ENCODE data around the gene SEPTIN1. TPM values are rescaled to one million over a fixed set of nuclear protein-coding genes. Genes with fewer than 3 reads are reported as not detected.

SEPTIN1 gene
- total RNA-seq, 4 donors from 2014 or later: 7.2 to 65.2 (median 9.8) TPM

GRCh38 chr16:30370456-30371247 is 11.7 kb downstream of the SEPTIN1 start, which contains the start of gene TBC1D10B:
Gene TBC1D10B, minus strand, starts transcription at chr16:30370494. Its CDS starts 311 bp downstream, at chr16:30370183.
- Histone ChIP-seq H3K27ac (peak within 1 kb of the TSS; percentile 76 to 96 (median 86)), H3K4me3 (peak within 1 kb of the TSS; percentile 73 to 99 (median 93)), H3K4me1 (peaks cover 0 to 28% (median 8%) of the 10 kb centered on the region in 4 donors), H3K9me3 (no peaks in the 10 kb centered on the region), H3K36me3 (peaks cover 0 to 6% (median 0%) of the 10 kb centered on the region in 3 donors), H3K27me3 (no peaks in the 10 kb centered on the region)
- peak; percentile 99 for DNase-seq
- TF ChIP-seq POLR2A (IDR thresholded peaks at IDR 0.05): peak in 1 of 2 donors; percentile 75
- TF ChIP-seq CTCF (IDR thresholded peaks at IDR 0.05): peak in 5 of 6 experiments; percentile 33 to 63 (median 51)

- Histone ChIP-seq H3K9me3 (no peaks in the 10 kb centered on the region), H3K36me3 (peaks cover 0 to 11% (median 0%) of the 10 kb centered on the region in 3 donors), H3K4me1 (peaks cover 0 to 28% (median 8%) of the 10 kb centered on the region in 4 donors), H3K27ac (peak overlapping the region; percentile 73 to 96 (median 78)), H3K27me3 (no peaks in the 10 kb centered on the region), H3K4me3 (peak overlapping the region; percentile 73 to 99 (median 93))
- DNase-seq: no peak
- peak in 3 of 6 experiments; percentile 9 to 12 (median 11) for TF ChIP-seq CTCF (IDR thresholded peaks at IDR 0.05)
- peak in 1 of 2 donors; percentile 77 for TF ChIP-seq POLR2A (IDR thresholded peaks at IDR 0.05)
Measured at GRCh38 chr16:30369938-30370455, 12.4 kb downstream of the SEPTIN1 start.

- no peak for DNase-seq
- TF ChIP-seq POLR2A (IDR thresholded peaks at IDR 0.05) (no peak), CTCF (IDR thresholded peaks at IDR 0.05) (no peak)
- no peaks in the 10 kb centered on the region for H3K27me3 ChIP-seq
Measured at GRCh38 chr16:30369091-30369937, 13.0 kb downstream of the SEPTIN1 start.

GRCh38 chr16:30368792-30369090 is 13.6 kb downstream of the SEPTIN1 start:
- H3K36me3 ChIP-seq: peaks cover 0 to 18% (median 0%) of the 10 kb centered on the region in 3 donors
- TF ChIP-seq POLR2A (IDR thresholded peaks at IDR 0.05) (no peak), CTCF (IDR thresholded peaks at IDR 0.05) (no peak)
- peaks cover 0 to 28% (median 8%) of the 10 kb centered on the region in 4 donors for H3K4me1 ChIP-seq
- H3K27me3 ChIP-seq: no peaks in the 10 kb centered on the region
- H3K9me3 ChIP-seq: no peaks in the 10 kb centered on the region
- no peak for DNase-seq
- H3K4me3 ChIP-seq: peak overlapping the region; percentile 73 to 99 (median 93)
- peak overlapping the region; percentile 4 to 81 (median 74) for H3K27ac ChIP-seq

More at GRCh38 chr16:30369091-30369937, 13.0 kb downstream of the SEPTIN1 start:
- Histone ChIP-seq H3K9me3 (no peaks in the 10 kb centered on the region), H3K36me3 (peaks cover 0 to 18% (median 0%) of the 10 kb centered on the region in 3 donors), H3K27ac (peak overlapping the region; percentile 73 to 96 (median 78)), H3K4me3 (peak overlapping the region; percentile 73 to 99 (median 93)), H3K4me1 (peaks cover 0 to 28% (median 8%) of the 10 kb centered on the region in 4 donors)

- H3K36me3 ChIP-seq: peaks cover 0 to 22% (median 0%) of the 10 kb centered on the region in 3 donors
- H3K27ac ChIP-seq: peak overlapping the region; percentile 4 to 75 (median 62)
- no peaks in the 10 kb centered on the region for H3K27me3 ChIP-seq
- H3K4me3 ChIP-seq: peak overlapping the region; percentile 73 to 99 (median 93)
- peaks cover 0 to 28% (median 8%) of the 10 kb centered on the region in 4 donors for H3K4me1 ChIP-seq
- TF ChIP-seq CTCF (IDR thresholded peaks at IDR 0.05) (no peak), POLR2A (IDR thresholded peaks at IDR 0.05) (no peak)
- no peak for DNase-seq
- H3K9me3 ChIP-seq: no peaks in the 10 kb centered on the region
Measured at GRCh38 chr16:30368122-30368791, 14.1 kb downstream of the SEPTIN1 start.

All from Peyer's patch (tissue), 4 donors.